ENCODE measurements around the gene MVB12B.

The MVB12B gene

GRCh38 chr9:126376311-126377175 lies 49.9 kb downstream of the MVB12B start:
- Mint-ChIP-seq H3K36me3 (ENCODE audit: low read depth) (peaks cover 12% of the 10 kb centered on the region), H3K9me3 (no peaks in the 10 kb centered on the region)

GRCh38 chr9:126377176-126377509 lies 50.5 kb downstream of the MVB12B start:
- Mint-ChIP-seq H3K9me3 (no peaks in the 10 kb centered on the region), H3K4me1 (peaks cover 69% of the 10 kb centered on the region), H3K4me3 (peak overlapping the region in 2 of 3 experiments; percentile 20 to 40), H3K36me3 (ENCODE audit: low read depth) (peaks cover 8% of the 10 kb centered on the region), H3K27me3 (ENCODE audit: low read depth) (no peaks in the 10 kb centered on the region), H3K27ac (peak overlapping the region; percentile 58 to 88 (median 78))
- no peak for TF ChIP-seq CTCF (IDR thresholded peaks at IDR 0.05; ENCODE audit: unreplicated experiment in 3 of 3)

More at GRCh38 chr9:126376311-126377175, 49.9 kb downstream of the MVB12B start:
- Mint-ChIP-seq H3K4me3 (peak overlapping the region; percentile 15 to 40 (median 20)), H3K27me3 (ENCODE audit: low read depth) (no peaks in the 10 kb centered on the region), H3K4me1 (peaks cover 69% of the 10 kb centered on the region), H3K27ac (peak overlapping the region; percentile 58 to 88 (median 78))
- no peak for TF ChIP-seq CTCF (IDR thresholded peaks at IDR 0.05; ENCODE audit: unreplicated experiment in 3 of 3)

- peaks cover 9% of the 10 kb centered on the region for H3K36me3 Mint-ChIP-seq (ENCODE audit: low read depth)
- peak overlapping the region in 2 of 3 experiments; percentile 58 to 88 for H3K27ac Mint-ChIP-seq
- TF ChIP-seq CTCF (IDR thresholded peaks at IDR 0.05; ENCODE audit: unreplicated experiment in 3 of 3), result no peak
- peaks cover 68% of the 10 kb centered on the region for H3K4me1 Mint-ChIP-seq
- no peaks in the 10 kb centered on the region for H3K9me3 Mint-ChIP-seq
- H3K27me3 Mint-ChIP-seq (ENCODE audit: low read depth), result no peaks in the 10 kb centered on the region
- peak overlapping the region in 1 of 3 experiments; percentile 31 for H3K4me3 Mint-ChIP-seq
Observed at GRCh38 chr9:126377536-126377935, 50.9 kb downstream of the MVB12B start.

GRCh38 chr9:126378761-126379160 lies 52.1 kb downstream of the MVB12B start:
- TF ChIP-seq CTCF (IDR thresholded peaks at IDR 0.05; ENCODE audit: unreplicated experiment in 3 of 3), result no peak
- peaks cover 62% of the 10 kb centered on the region for H3K4me1 Mint-ChIP-seq
- peak overlapping the region in 1 of 3 experiments; percentile 64 for H3K27ac Mint-ChIP-seq
- H3K27me3 Mint-ChIP-seq (ENCODE audit: low read depth), result no peaks in the 10 kb centered on the region
- no peaks in the 10 kb centered on the region for H3K9me3 Mint-ChIP-seq
- H3K36me3 Mint-ChIP-seq (ENCODE audit: low read depth), result peaks cover 19% of the 10 kb centered on the region
- peak overlapping the region in 1 of 3 experiments; percentile 21 for H3K4me3 Mint-ChIP-seq

- no peaks in the 10 kb centered on the region for H3K9me3 Mint-ChIP-seq
- H3K36me3 Mint-ChIP-seq (ENCODE audit: low read depth), result peaks cover 20% of the 10 kb centered on the region
- H3K27ac Mint-ChIP-seq, result peak overlapping the region in 2 of 3 experiments; percentile 21 to 75
- no peak overlapping the region for H3K4me3 Mint-ChIP-seq
- H3K27me3 Mint-ChIP-seq (ENCODE audit: low read depth), result no peaks in the 10 kb centered on the region
- H3K4me1 Mint-ChIP-seq, result peaks cover 54% of the 10 kb centered on the region
- TF ChIP-seq CTCF (IDR thresholded peaks at IDR 0.05; ENCODE audit: unreplicated experiment in 3 of 3), result no peak
Observed at GRCh38 chr9:126379661-126380360, 53.2 kb downstream of the MVB12B start.

Data from nephron (organoid).